ENCODE measurements around the gene RIN3.

DNA sequence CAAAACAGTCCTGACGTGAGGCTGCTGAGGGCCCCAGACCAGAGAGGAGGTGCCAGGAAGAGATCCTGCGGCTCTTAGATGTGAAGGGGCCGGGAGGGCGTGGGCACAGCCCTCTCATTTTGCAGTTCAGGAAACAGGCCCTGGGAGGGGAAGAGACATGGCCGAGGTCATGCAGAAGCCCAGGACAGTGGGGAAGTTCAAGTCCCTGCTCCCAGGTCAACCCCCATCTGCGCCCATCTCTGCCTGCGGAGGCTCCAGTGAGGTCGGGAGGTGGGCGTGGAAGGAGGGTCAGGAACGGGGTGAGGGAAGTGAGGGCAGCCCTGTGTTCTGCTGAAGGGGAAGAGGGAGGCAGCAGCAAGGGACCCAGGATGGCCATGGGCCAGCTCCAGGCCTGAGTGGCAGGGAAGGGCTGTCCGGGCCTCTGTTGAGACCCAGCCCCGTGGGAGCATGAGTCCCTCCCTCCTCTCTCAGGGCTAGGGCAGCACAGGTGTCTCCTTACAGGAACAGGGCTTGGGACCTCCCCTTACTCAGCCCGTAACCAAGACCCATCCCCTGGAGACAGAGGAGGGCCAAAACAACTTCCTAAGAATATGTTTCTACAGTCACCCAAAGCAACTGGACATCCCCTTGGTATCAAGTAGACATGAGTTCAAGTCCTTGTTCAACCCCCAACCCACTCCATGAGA, 144.0 kb downstream of the RIN3 start:
- TF ChIP-seq, protein P1, sequence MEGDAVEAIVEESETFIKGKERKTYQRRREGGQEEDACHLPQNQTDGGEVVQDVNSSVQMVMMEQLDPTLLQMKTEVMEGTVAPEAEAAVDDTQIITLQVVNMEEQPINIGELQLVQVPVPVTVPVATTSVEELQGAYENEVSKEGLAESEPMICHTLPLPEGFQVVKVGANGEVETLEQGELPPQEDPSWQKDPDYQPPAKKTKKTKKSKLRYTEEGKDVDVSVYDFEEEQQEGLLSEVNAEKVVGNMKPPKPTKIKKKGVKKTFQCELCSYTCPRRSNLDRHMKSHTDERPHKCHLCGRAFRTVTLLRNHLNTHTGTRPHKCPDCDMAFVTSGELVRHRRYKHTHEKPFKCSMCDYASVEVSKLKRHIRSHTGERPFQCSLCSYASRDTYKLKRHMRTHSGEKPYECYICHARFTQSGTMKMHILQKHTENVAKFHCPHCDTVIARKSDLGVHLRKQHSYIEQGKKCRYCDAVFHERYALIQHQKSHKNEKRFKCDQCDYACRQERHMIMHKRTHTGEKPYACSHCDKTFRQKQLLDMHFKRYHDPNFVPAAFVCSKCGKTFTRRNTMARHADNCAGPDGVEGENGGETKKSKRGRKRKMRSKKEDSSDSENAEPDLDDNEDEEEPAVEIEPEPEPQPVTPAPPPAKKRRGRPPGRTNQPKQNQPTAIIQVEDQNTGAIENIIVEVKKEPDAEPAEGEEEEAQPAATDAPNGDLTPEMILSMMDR (IDR thresholded peaks at IDR 0.05; ENCODE audit: low read length): no peak
- no peak for TF ChIP-seq EZH2phosphoT487 (IDR thresholded peaks at IDR 0.05; ENCODE audit: low read length)
